ENCODE data around the gene PTPRD.

DNA sequence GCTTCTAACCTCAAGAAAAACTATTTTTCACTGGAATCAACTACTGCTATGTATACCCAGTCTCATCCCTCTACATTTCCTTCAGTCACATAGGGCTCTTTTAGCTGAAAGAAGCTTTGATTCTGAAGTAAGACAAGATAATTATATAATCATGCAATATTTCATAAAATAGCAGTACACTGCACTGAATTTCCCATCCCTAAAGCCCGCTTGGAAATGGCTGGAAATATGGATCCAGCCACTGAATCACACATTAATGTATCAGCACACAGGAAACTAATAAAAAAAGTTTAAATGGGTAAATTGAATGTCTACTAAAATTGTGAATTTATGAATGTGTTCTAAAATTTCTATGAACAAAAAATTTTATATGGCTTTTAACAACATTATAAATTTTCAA lies 808.7 kb downstream of the PTPRD start:
- TF ChIP-seq ZBTB43 (CRISPR knock-in tag; IDR thresholded peaks at IDR 0.05): no peak
- TF ChIP-seq ZNF416 (CRISPR knock-in tag; IDR thresholded peaks at IDR 0.05): no peak
- no peak for TF ChIP-seq HMGXB4 (CRISPR knock-in tag; IDR thresholded peaks at IDR 0.05)
- no peak for TF ChIP-seq CTCF (IDR thresholded peaks at IDR 0.05)
- TF ChIP-seq NFE2L1 (CRISPR knock-in tag; IDR thresholded peaks at IDR 0.05): no peak
